GM12878 (cell line): Measurements from ENCODE around the gene LPCAT3. TPM values are rescaled to one million over a fixed set of nuclear protein-coding genes. Genes with fewer than 3 reads are reported as not detected.

Source experiments
- ATAC-seq: fragments of 200-7000 bp; cut with Tn5 transposase; 3 replicates; pipeline ENCODE4 v1.9.1; 2020; ENCODE audit warnings: mild to moderate bottlenecking, moderate library complexity
- BruUV-seq: library from RNA; stranded (reverse); fragments of 400-500 nt; replicated peaks from 2 replicates; lab custom pipeline; 2021; lab: Mats Ljungman, UMichigan
- CTCF ChIA-PET: fragments of 300-600 bp; sonication (Branson Sonifier 250); formaldehyde crosslinking; extraction: SDS; loops from one replicate; lab custom pipeline; 2021; ENCODE audit warnings: inconsistent platforms; lab: Yijun Ruan, JAX
- POLR2A ChIA-PET: fragments of 350-600 bp; formaldehyde crosslinking; extraction: SDS; loops from one replicate; lab custom pipeline; 2021; ENCODE audit warnings: inconsistent platforms; lab: Charles Lee
- RAD21 ChIA-PET: fragments of 300-600 bp; sonication (Branson Sonifier 250); formaldehyde crosslinking; loops from one replicate; lab custom pipeline; 2023; ENCODE audit warnings: antibody characterized with exemption; ENCODE audit not compliant: unreplicated experiment; lab: Charles Lee
- SMC1A ChIA-PET: fragments of 300-600 bp; sonication (Branson Sonifier 250); formaldehyde crosslinking; loops from one replicate; lab custom pipeline; 2023; ENCODE audit not compliant: unreplicated experiment, uncharacterized antibody; lab: Charles Lee
- DNase-seq: peaks from one replicate; pipeline ENCODE4 v3.0.0-alpha.2; 2011; ENCODE audit warnings: low read depth, low spot score
- FAIRE-seq: peaks from 3 replicates; lab custom pipeline; 2011; peaks lifted over from hg19 to GRCh38; lab: Jason Lieb, UNC
- H2AFZ ChIP-seq: 2 replicates; pipeline ENCODE4 v1.6.0; 2011; ENCODE audit warnings: low read depth, low read length, control low read depth; ENCODE audit not compliant: control insufficient read depth
- H3K27ac ChIP-seq: 2 replicates; pipeline ENCODE4 v1.5.1; 2011; ENCODE audit warnings: control low read depth; ENCODE audit not compliant: control insufficient read depth, insufficient read depth
- H3K27me3 ChIP-seq, 2 experiments: replicated peaks in 1 of 2; 2 replicates each; pipeline versions ENCODE4 v1.6.0 to v1.6.1; 2011; ENCODE audit warnings: low read length in 1 of 2; ENCODE audit not compliant: control insufficient read depth in 2 of 2, insufficient read depth in 2 of 2
- H3K36me3 ChIP-seq, 2 experiments: 2 replicates each; pipeline ENCODE4 v1.5.1; 2011; ENCODE audit warnings: low read length in 1 of 2; ENCODE audit not compliant: control insufficient read depth in 2 of 2, insufficient read depth in 2 of 2
- H3K4me1 ChIP-seq: 2 replicates; pipeline ENCODE4 v1.6.1; 2011; ENCODE audit warnings: mild to moderate bottlenecking, low read length, moderate library complexity, mixed read lengths; ENCODE audit not compliant: control insufficient read depth, insufficient read depth
- H3K4me2 ChIP-seq: 2 replicates; pipeline ENCODE4 v1.6.0; 2011; ENCODE audit warnings: control low read depth; ENCODE audit not compliant: control insufficient read depth, insufficient read depth
- H3K4me3 ChIP-seq: fragments of 200-600 bp; sonication (generic); 2 replicates; pipeline ENCODE4 v1.5.1; 2016
- H3K79me2 ChIP-seq: 2 replicates; pipeline ENCODE4 v1.6.0; 2011; ENCODE audit warnings: low read length; ENCODE audit not compliant: control insufficient read depth, insufficient read depth
- H3K9ac ChIP-seq: 2 replicates; pipeline ENCODE4 v1.8.0; 2011; ENCODE audit warnings: low read length, control low read depth, mixed read lengths; ENCODE audit not compliant: control insufficient read depth, insufficient read depth
- H3K9me3 ChIP-seq: replicated peaks from 3 replicates; pipeline ENCODE4 v1.5.1; 2011; ENCODE audit warnings: mild to moderate bottlenecking, low read length; ENCODE audit not compliant: control insufficient read depth, insufficient read depth
- H4K20me1 ChIP-seq: 2 replicates; pipeline ENCODE4 v1.6.0; 2011; ENCODE audit not compliant: control insufficient read depth, insufficient read depth
- ASH2L ChIP-seq: fragments of 300-600, 200-600 bp; sonication (generic); IDR thresholded peaks from 2 replicates; pipeline ENCODE4 v1.6.1; 2017; ENCODE audit warnings: low read depth, mild to moderate bottlenecking, borderline replicate concordance
- GABPA ChIP-seq: IDR thresholded peaks from 2 replicates; pipeline ENCODE4 v1.6.1; 2014; ENCODE audit warnings: antibody characterized with exemption, low read depth, mild to moderate bottlenecking, inconsistent platforms
- HDAC2 ChIP-seq: fragments of 200-600 bp; sonication (generic); IDR thresholded peaks from 2 replicates; pipeline ENCODE4 v1.6.1; 2017
- NFYB ChIP-seq: IDR thresholded peaks from 2 replicates; pipeline ENCODE4 v1.6.1; 2011; ENCODE audit warnings: low read depth, mild to moderate bottlenecking, low read length, improper control_type of control experiment, moderate library complexity; ENCODE audit not compliant: insufficient read depth
- PBX3 ChIP-seq: IDR thresholded peaks from 2 replicates; pipeline ENCODE4 v1.6.1; 2011; ENCODE audit warnings: mild to moderate bottlenecking, low read depth, low read length, moderate library complexity; ENCODE audit not compliant: insufficient replicate concordance
- PKNOX1 ChIP-seq: fragments of 450-650 bp; IDR thresholded peaks from 2 replicates; pipeline ENCODE4 v1.6.1; 2016; ENCODE audit warnings: mild to moderate bottlenecking
- SUPT20H ChIP-seq: IDR thresholded peaks from 2 replicates; pipeline ENCODE4 v1.6.1; 2011; ENCODE audit warnings: low read depth, mild to moderate bottlenecking, low read length, moderate library complexity, borderline replicate concordance; ENCODE audit not compliant: control insufficient read depth
- YBX1 ChIP-seq: fragments of 450-650 bp; IDR thresholded peaks from 2 replicates; pipeline ENCODE4 v1.6.1; 2016; ENCODE audit warnings: antibody characterized with exemption
- ZNF24 ChIP-seq: fragments of 450-650 bp; IDR thresholded peaks from 2 replicates; pipeline ENCODE4 v1.6.1; 2017; ENCODE audit warnings: antibody characterized with exemption, mild to moderate bottlenecking
- ZNF384 ChIP-seq: IDR thresholded peaks from 2 replicates; pipeline ENCODE4 v1.6.1; 2012; ENCODE audit warnings: low read depth, mild to moderate bottlenecking, low read length, improper control_type of control experiment, borderline replicate concordance
- WGBS: methylation state at CpG from one replicate; pipeline ENCODE4 v1.1.6; 2016; ENCODE audit warnings: low lambda C conversion rate; ENCODE audit not compliant: insufficient replicate concordance, insufficient coverage; ENCODE audit errors: missing lambda C conversion rate; 5-methylcytosine and 5-hydroxymethylcytosine counted together
- in situ Hi-C: fragments of 300-500 bp; cut with MboI; formaldehyde crosslinking; loops from 9 replicates; pipeline ENCODE4 v1.14.3; 2018; ENCODE audit warnings: mixed read lengths
- intact Hi-C: fragments of 100-400 bp; cut with micrococcal nuclease; formaldehyde crosslinking; loops from one replicate; pipeline ENCODE4 v1.14.2; 2022; ENCODE audit not compliant: unreplicated experiment
- polyA plus RNA-seq, 11 experiments: library from polyadenylated mRNA; depleted of rRNA in 4 of 11; unstranded in 6 of 11; stranded (reverse) in 5 of 11; fragments of >200 nt; fragmentation: Nextera tagmentation in 4 of 11; fragmentation: Illumina TruSeq in 1 of 11; extraction: Ambion mirVana in 4 of 11; extraction: Trizol in 1 of 11; gene quantifications; 1 replicate in 1 of 11; 2 replicates in 10 of 11; pipeline versions ENCODE4 v1.2.1 to v1.2.3, GENCODE V29; 2011 to 2016; ENCODE audit warnings: inconsistent platforms in 2 of 11, missing spikeins in 2 of 11, low read depth in 1 of 11
- total RNA-seq, 4 experiments: library from RNA; depleted of rRNA in 3 of 4; stranded (reverse); fragments of >200 nt in 3 of 4; fragmentation: Illumina TruSeq in 1 of 4; extraction: Trizol in 1 of 4; gene quantifications; 2 replicates each; pipeline versions ENCODE4 v1.2.1 to v1.2.3, GENCODE V29; 2013 to 2021
- TF ChIP-seq, protein P1 (sequence below): fragments of 450-650 bp; IDR thresholded peaks from 2 replicates; pipeline ENCODE4 v1.6.1; 2017; ENCODE audit warnings: borderline replicate concordance

The LPCAT3 gene
- total and polyA plus RNA-seq, 10 of the 15 experiments (the other 5 are each of a cell fraction or from before 2014, with no cell fraction given) = 2.6 to 48.3 (median 23.0) TPM

DNA sequence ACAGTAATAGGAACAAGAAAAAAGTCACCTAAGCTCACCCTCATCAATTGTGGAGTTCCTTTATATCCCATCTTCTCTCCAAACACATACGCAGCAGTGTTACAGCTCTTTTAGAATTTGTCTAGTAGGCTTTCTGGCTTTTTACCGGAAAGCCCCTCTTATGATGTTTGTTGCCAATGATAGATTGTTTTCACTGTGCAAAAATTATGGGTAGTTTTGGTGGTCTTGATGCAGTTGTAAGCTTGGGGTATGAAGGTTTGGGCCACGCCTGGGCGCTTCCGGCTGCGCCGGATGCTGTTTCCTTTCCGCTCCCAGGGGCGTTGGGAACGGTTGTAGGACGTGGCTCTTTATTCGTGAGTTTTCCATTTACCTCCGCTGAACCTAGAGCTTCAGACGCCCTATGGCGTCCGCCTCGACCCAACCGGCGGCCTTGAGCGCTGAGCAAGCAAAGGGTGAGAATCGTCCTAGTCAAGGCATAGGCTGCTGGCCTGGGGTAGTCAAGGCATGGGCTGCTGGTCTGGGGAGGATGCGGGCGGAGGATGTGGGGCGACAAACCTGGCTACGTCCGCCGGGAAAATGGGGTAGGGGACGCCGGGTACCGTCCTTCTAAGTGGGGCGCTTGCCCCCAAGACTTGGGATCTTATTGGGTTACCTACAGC is 74.4 kb downstream of the LPCAT3 start, which contains the start of the genes C12orf57 and RNU7-1 (continued):
- TF ChIP-seq GABPA = no peak
- TF ChIP-seq ASH2L = no peak
- TF ChIP-seq HDAC2 = no peak

GRCh38 chr12:6943389-6943721 is 74.9 kb downstream of the LPCAT3 start:
- ATAC-seq (peak; percentile 46), DNase-seq (no peak), FAIRE-seq (peak; percentile 88)
- 0 out of 2 replicates have a peak overlapping the region, but pooled peaks have one; percentile 78 for H3K4me3 ChIP-seq
- in situ Hi-C loops = no loop called here
- H3K4me2 ChIP-seq = peak overlapping the region; percentile 70
- CTCF ChIA-PET = interaction anchor here (0.7 to 11.6 kb wide), 19 partner anchors 9 to 169 kb away, joined by 3 to 645 read pairs (median 7); partner anchors contain the start of genes C1R, C1RL and SPSB2
- no peaks in the 10 kb centered on the region for H3K27me3 ChIP-seq
- no TSS peak for BruUV-seq
- WGBS = 2% methylated on average over 13 of the region's 13 CpGs
- H3K27ac ChIP-seq = peak overlapping the region; percentile 91
- TF ChIP-seq PKNOX1 (peak; percentile 97), ZNF384 (no peak), YBX1 (no peak), PBX3 (peak; percentile 94), SUPT20H (no peak), ZNF24 (no peak), NFYB (peak; percentile 85)
- TF ChIP-seq, protein P1, sequence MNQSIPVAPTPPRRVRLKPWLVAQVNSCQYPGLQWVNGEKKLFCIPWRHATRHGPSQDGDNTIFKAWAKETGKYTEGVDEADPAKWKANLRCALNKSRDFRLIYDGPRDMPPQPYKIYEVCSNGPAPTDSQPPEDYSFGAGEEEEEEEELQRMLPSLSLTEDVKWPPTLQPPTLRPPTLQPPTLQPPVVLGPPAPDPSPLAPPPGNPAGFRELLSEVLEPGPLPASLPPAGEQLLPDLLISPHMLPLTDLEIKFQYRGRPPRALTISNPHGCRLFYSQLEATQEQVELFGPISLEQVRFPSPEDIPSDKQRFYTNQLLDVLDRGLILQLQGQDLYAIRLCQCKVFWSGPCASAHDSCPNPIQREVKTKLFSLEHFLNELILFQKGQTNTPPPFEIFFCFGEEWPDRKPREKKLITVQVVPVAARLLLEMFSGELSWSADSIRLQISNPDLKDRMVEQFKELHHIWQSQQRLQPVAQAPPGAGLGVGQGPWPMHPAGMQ = no peak
- SMC1A ChIA-PET = interaction anchor here (0.7 to 11.6 kb wide), 13 partner anchors 9 to 890 kb away, joined by 3 to 395 read pairs (median 5); partner anchors contain the start of genes C1RL, LPCAT3 and SPSB2
- intact Hi-C loops = no loop called here
- H3K9me3 ChIP-seq = no peaks in the 10 kb centered on the region
- H4K20me1 ChIP-seq = no peaks in the 10 kb centered on the region
- peaks cover 26% of the 10 kb centered on the region for H3K79me2 ChIP-seq
- H3K36me3 ChIP-seq = peaks cover 2 to 8% of the 10 kb centered on the region in 2 experiments; a peak in 2 of 4 replicates
- RAD21 ChIA-PET = interaction anchor here (0.6 to 7.0 kb wide), 15 partner anchors 9 to 167 kb away, joined by 3 to 426 read pairs (median 8); partner anchors contain the start of genes ATN1, C1RL, CDCA3 and LPCAT3
- peak overlapping the region; percentile 2 for H2AFZ ChIP-seq
- peaks cover 25% of the 10 kb centered on the region for H3K4me1 ChIP-seq
- H3K9ac ChIP-seq = peak overlapping the region; percentile 90
- POLR2A ChIA-PET = interaction anchor here (0.6 to 17.8 kb wide), 17 partner anchors 8 to 190 kb away, joined by 3 to 524 read pairs (median 5); partner anchors contain the start of genes C1RL, CDCA3, LPCAT3 and LRRC23
